CD4-positive, alpha-beta T cell (primary cell): Measurements from ENCODE around the gene MYO9B. TPM values are rescaled to one million over a fixed set of nuclear protein-coding genes. Genes with fewer than 3 reads are reported as not detected.
A peak's percentile ranks its signal among the peaks of the same experiment; 100 is the strongest.

ENCODE experiments used
- ATAC-seq: fragments of 200-7000 bp; cut with Tn5 transposase; one replicate; pipeline ENCODE4 v1.10.0; 2022; ENCODE audit warnings: mild to moderate bottlenecking; ENCODE audit not compliant: poor library complexity
- CTCF ChIA-PET: fragments of 350-600 bp; sonication (Branson Sonifier 250); formaldehyde crosslinking; loops from one replicate; lab custom pipeline; 2021; ENCODE audit warnings: antibody characterized with exemption, inconsistent platforms; lab: Charles Lee
- POLR2A ChIA-PET: fragments of 350-600 bp; sonication (Branson Sonifier 250); formaldehyde crosslinking; loops from one replicate; lab custom pipeline; 2021; ENCODE audit warnings: antibody characterized with exemption, inconsistent platforms; lab: Charles Lee
- DNase-seq, 14 experiments: peaks; one replicate each; pipeline ENCODE4 v3.0.0-alpha.2; 2013 to 2020; ENCODE audit warnings: mixed read lengths in 2 of 14
- H3K27ac ChIP-seq, 2 donors: one replicate each; pipeline versions ENCODE4 v1.5.1 to v1.7.0; 2013; ENCODE audit warnings: low read length in 2 of 2, low read depth in 1 of 2, mild to moderate bottlenecking in 1 of 2
- H3K27me3 ChIP-seq, 2 experiments: 1 replicate in 1 of 2; 2 replicates in 1 of 2; pipeline versions ENCODE4 v1.6.1 to v1.7.0; 2013; ENCODE audit warnings: low read length in 2 of 2, control low read depth in 1 of 2, mild to moderate bottlenecking in 1 of 2, moderate library complexity in 1 of 2; ENCODE audit not compliant: insufficient read depth in 2 of 2, control insufficient read depth in 1 of 2
- H3K36me3 ChIP-seq: one replicate; pipeline ENCODE4 v1.6.1; 2013; ENCODE audit warnings: low read length, control low read depth; ENCODE audit not compliant: insufficient read depth
- H3K4me1 ChIP-seq: one replicate; pipeline ENCODE4 v1.6.1; 2013; ENCODE audit warnings: low read length, control low read depth; ENCODE audit not compliant: insufficient read depth
- H3K4me3 ChIP-seq: one replicate; pipeline ENCODE4 v1.5.1; 2013; ENCODE audit warnings: mild to moderate bottlenecking, low read length, moderate library complexity
- H3K9me3 ChIP-seq, 2 experiments: 1 replicate in 1 of 2; 2 replicates in 1 of 2; pipeline versions ENCODE4 v1.6.1 to v1.7.0; 2013; ENCODE audit warnings: low read length in 2 of 2, mild to moderate bottlenecking in 2 of 2, control low read depth in 1 of 2, moderate library complexity in 1 of 2; ENCODE audit not compliant: control insufficient read depth in 1 of 2, insufficient read depth in 1 of 2
- H3K27ac Mint-ChIP-seq: one replicate; pipeline ENCODE4 v1.8.0; 2020; ENCODE audit warnings: mixed read lengths
- H3K27me3 Mint-ChIP-seq: one replicate; pipeline ENCODE4 v1.8.0; 2021; ENCODE audit warnings: mixed read lengths
- H3K36me3 Mint-ChIP-seq: one replicate; pipeline ENCODE4 v1.8.0; 2021; ENCODE audit warnings: low read depth, mixed read lengths
- H3K4me1 Mint-ChIP-seq: one replicate; pipeline ENCODE4 v1.8.0; 2021; ENCODE audit warnings: low read depth, mixed read lengths
- H3K4me3 Mint-ChIP-seq: one replicate; pipeline ENCODE4 v1.8.0; 2020; ENCODE audit warnings: mild to moderate bottlenecking, mixed read lengths
- H3K9me3 Mint-ChIP-seq: one replicate; pipeline ENCODE4 v1.8.0; 2020; ENCODE audit warnings: mixed read lengths
- CTCF ChIP-seq: fragments of 200-600 bp; IDR thresholded peaks from one replicate; pipeline ENCODE4 v1.8.0; 2022; ENCODE audit warnings: antibody characterized with exemption, mild to moderate bottlenecking
- intact Hi-C, 2 experiments: fragments of 100-400 bp; cut with DNase I in 1 of 2; cut with micrococcal nuclease in 1 of 2; formaldehyde crosslinking; loops; one replicate each; pipeline versions ENCODE4 v1.15.1 to v1.9.0; 2023 to 2025; cut with DNase I, micrococcal nuclease
- total RNA-seq, 174 experiments: library from RNA in 2 of 174; stranded (reverse) in 2 of 174; gene quantifications; one replicate each; pipeline ENCODE4 v1.2.3 and lab custom pipeline; 2021 to 2026

MYO9B gene
- total RNA-seq, 2 experiments from 2014 or later = 176 to 184 TPM

DNA sequence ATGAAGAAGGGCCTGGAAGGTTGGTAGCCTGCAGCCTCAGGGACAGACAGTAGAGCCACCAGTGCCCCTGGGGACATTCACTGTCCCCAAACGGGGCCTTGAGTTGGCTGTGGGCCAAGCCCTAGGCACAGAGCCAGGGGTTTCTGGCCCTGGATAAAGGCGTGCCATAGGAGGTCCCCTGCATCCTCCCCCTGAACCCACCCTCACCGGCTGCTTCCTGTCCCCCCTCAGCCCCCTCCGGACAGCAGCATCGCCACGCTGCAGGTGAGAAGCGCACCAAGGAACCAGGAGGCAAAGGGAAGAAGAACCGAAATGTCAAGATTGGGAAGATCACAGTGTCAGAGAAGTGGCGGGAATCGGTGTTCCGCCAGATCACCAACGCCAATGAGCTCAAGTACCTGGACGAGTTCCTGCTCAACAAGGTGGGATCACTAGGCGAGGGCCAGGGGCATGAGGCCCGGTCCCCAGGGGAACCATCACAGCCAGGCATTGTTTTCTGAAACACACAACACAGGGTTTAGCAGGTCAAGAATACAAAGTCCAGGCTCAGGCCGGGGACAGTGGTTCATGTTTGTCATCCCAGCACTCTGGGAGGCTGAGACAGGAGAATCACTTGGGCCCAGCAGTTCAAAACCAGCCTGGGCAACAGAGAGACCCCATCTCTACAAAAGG is 125.0 kb downstream of the MYO9B start:
- Histone ChIP-seq H3K27ac (no peak overlapping the region), H3K36me3 (peaks cover 71% of the 10 kb centered on the region), H3K27me3 (no peaks in the 10 kb centered on the region), H3K4me1 (no peaks in the 10 kb centered on the region), H3K4me3 (no peak overlapping the region), H3K9me3 (no peaks in the 10 kb centered on the region)
- no peak for TF ChIP-seq CTCF
- intact Hi-C loops = no loop called here
- H3K27me3 Mint-ChIP-seq = no peaks in the 10 kb centered on the region
- no peak overlapping the region for H3K4me3 Mint-ChIP-seq
- H3K9me3 Mint-ChIP-seq = no peaks in the 10 kb centered on the region
- ATAC-seq (no peak), DNase-seq (no peak)
- no peak overlapping the region for H3K27ac Mint-ChIP-seq
- ChIA-PET CTCF (no interaction called here), POLR2A (no interaction called here)
- peaks cover 86% of the 10 kb centered on the region for H3K36me3 Mint-ChIP-seq
- no peaks in the 10 kb centered on the region for H3K4me1 Mint-ChIP-seq

DNA sequence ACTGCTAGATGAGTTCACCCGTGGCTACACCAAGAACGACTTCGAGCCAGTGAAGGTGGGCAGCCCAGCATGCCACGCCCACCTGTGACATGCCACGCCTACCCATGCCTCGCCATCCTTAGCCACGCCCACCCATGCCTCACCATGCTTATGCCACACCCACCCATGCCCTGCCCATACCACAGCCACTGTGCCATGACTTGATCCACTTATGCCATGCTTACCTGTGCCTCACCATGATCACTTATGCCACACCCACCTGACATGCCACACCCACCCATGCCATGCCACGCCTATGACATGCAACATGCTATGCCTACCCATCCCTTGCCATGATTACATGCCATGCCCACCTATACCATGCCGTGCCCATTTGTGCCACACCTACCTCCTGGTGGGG is 126.7 kb downstream of the MYO9B start:
- ATAC-seq (peak; percentile 27), DNase-seq (peak in 2 of 14 experiments; percentile 41 to 59)
- ChIA-PET CTCF (no interaction called here), POLR2A (no interaction called here)
- Histone ChIP-seq H3K27me3 (no peaks in the 10 kb centered on the region), H3K4me1 (no peaks in the 10 kb centered on the region), H3K36me3 (peaks cover 76% of the 10 kb centered on the region), H3K27ac (no peak overlapping the region), H3K9me3 (no peaks in the 10 kb centered on the region), H3K4me3 (no peak overlapping the region)
- Mint-ChIP-seq H3K27ac (no peak overlapping the region), H3K4me3 (no peak overlapping the region), H3K36me3 (peaks cover 73% of the 10 kb centered on the region), H3K27me3 (no peaks in the 10 kb centered on the region), H3K9me3 (no peaks in the 10 kb centered on the region), H3K4me1 (no peaks in the 10 kb centered on the region)
- no peak for TF ChIP-seq CTCF
- intact Hi-C loops = no loop called here

DNA sequence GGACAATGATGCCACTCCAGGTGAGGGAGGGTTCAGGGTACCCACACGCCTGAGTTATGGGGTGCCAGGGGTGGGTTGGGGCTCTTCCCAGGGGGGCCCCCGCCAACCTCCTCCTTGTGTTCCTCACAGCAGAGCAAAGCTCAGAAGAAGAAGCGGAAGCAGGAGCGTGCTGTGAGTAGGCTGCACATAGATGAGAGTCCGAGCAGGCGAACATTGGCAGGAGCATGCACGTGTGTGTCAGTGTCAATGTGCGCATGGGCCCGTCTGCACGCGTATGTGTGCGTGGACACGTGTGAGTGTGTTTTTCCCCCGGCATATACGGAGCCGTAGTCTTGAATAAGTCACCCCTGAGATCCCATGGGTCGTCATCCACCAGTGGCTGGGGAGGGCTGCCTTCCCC is 127.1 kb downstream of the MYO9B start:
- ATAC-seq = no peak
- H3K27me3 Mint-ChIP-seq = no peaks in the 10 kb centered on the region
- TF ChIP-seq CTCF = no peak
- no peak overlapping the region for H3K27ac Mint-ChIP-seq
- Histone ChIP-seq H3K27me3 (no peaks in the 10 kb centered on the region), H3K9me3 (no peaks in the 10 kb centered on the region), H3K27ac (no peak overlapping the region), H3K4me1 (no peaks in the 10 kb centered on the region), H3K4me3 (no peak overlapping the region), H3K36me3 (peaks cover 71% of the 10 kb centered on the region)
- peaks cover 69% of the 10 kb centered on the region for H3K36me3 Mint-ChIP-seq
- intact Hi-C loops = no loop called here
- POLR2A ChIA-PET = no interaction called here
- no peaks in the 10 kb centered on the region for H3K9me3 Mint-ChIP-seq
- no peaks in the 10 kb centered on the region for H3K4me1 Mint-ChIP-seq
- no peak for DNase-seq
- CTCF ChIA-PET = no interaction called here
- no peak overlapping the region for H3K4me3 Mint-ChIP-seq
